GM10266 (cell line): ENCODE measurements around the gene DNAH12.

Experiments used
- DNase-seq: peaks from one replicate; pipeline ENCODE4 v3.0.0; 2012; ENCODE audit errors: extremely low spot score
- TF ChIP-seq, protein P1 (sequence below): IDR thresholded peaks from 2 replicates; pipeline ENCODE4 v1.5.1; 2012; ENCODE audit warnings: mild to moderate bottlenecking, low read depth; ENCODE audit not compliant: control insufficient read depth, insufficient read depth; ENCODE audit errors: missing control alignments

Gene DNAH12

DNA sequence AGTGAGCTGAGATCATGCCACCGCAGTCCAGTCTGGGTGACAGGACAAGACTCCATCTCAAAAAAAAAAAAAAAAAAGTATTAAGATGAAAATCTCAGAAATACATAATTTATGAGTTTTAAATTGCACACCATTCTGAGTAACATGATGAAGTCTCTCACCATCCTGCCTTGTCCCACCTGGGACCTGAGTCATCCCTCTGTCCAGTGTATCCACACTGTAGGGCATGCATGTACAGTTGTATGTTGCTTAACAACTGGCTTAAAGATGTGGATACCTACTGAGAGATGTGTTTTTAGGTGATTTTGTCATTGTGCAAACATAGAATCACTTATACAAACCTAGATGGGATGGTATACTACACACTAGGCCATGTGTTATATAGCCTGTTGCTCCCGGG is 268.8 kb downstream of the DNAH12 start:
- DNase-seq: no peak
- TF ChIP-seq, protein P1, sequence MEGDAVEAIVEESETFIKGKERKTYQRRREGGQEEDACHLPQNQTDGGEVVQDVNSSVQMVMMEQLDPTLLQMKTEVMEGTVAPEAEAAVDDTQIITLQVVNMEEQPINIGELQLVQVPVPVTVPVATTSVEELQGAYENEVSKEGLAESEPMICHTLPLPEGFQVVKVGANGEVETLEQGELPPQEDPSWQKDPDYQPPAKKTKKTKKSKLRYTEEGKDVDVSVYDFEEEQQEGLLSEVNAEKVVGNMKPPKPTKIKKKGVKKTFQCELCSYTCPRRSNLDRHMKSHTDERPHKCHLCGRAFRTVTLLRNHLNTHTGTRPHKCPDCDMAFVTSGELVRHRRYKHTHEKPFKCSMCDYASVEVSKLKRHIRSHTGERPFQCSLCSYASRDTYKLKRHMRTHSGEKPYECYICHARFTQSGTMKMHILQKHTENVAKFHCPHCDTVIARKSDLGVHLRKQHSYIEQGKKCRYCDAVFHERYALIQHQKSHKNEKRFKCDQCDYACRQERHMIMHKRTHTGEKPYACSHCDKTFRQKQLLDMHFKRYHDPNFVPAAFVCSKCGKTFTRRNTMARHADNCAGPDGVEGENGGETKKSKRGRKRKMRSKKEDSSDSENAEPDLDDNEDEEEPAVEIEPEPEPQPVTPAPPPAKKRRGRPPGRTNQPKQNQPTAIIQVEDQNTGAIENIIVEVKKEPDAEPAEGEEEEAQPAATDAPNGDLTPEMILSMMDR: no peak

DNA sequence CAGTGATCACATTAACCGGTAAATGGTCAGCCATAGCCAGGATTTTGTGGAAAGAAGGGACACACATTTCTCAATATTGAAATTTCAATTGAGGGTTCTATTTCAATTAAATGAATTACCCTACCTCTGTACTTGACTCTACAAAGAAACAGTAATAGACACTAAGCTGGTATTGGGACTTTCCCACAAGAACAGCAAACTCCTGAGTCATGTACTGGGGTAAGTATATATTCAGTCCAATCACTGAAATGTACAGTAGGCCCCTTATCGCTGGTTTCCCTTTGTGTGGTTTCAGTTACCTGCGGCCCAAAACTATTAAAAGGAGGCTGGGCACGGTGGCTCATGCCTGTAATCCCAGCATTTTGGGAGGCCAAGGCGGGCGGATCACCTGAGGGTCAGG is 269.3 kb downstream of the DNAH12 start:
- DNase-seq: no peak
- TF ChIP-seq, protein P1: no peak

DNA sequence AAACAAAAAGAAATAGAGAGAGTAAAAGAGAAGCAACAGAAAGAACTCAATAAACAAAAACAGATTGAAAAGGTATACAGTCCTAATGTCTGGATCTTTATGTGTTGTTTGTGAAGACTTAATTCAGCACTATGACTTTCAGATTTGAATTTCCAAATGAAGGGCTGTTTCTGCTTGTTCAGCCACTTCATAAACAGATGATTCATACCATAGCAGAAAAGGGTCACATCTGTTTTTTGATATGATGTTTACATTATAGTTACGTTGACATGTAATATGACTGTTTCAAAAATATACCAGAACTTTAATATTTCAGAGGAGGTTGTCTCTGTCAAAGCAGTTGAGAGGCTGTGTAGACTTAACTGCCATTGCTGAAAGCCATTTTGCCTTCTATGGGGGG is 275.7 kb downstream of the DNAH12 start:
- TF ChIP-seq, protein P1: no peak

DNA sequence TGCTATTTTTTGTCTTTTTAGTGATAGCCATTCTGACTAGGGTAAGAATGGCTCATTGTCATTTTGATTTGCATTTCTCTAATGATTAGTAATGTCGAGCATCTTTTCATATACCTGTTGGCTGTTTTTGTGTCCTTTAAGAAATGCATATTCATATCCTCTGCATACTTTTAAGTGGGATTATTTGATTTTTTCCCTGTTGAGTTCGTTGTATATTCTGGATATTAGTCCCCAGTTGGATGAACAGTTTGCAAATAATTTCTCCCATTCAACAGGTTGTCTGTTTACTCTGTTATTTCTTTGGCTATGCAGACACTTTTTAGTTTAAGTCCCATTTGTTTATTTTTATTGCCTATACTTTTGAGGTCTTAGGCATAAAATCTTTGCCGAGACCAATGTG is 282.2 kb downstream of the DNAH12 start:
- DNase-seq: no peak
- TF ChIP-seq, protein P1: no peak

More for the DNA sequence above, 275.7 kb downstream of the DNAH12 start:
- DNase-seq: no peak

DNA sequence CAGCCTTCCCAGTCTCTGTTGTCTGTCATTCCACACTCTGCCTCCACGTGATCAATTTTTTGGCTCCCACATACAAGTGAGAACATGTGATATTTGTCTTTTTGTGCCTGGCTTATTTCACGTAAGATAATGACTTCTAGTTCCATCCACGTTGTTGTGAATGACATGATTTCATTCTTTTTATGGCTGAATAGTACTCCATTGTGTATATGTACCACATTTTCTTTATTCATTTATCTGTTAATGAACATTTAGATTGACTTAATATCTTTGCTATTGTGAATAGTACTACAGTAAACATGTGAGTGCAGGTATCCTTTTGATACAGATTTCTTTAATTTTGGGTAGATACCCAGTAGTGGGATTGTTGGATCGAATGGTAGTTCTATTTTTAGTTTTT is 283.0 kb downstream of the DNAH12 start:
- TF ChIP-seq, protein P1: no peak
- DNase-seq: no peak

DNA sequence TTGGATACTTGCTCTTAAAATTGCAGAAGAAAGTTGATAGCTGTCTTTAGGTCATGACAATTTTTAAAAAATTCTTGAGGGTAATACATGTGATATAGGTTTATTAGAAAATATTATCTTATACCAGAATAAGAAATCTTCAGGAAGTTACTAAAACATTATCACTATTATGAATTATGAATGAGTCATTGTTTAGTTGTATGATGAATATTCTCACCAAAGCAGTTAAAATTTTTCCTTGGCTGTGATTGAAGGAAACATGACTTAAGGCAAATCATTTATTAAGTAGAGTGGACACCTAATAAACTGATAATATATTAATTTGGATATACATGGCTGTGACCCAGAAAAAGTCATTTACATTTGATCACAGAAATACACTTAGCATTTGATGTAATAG is 286.5 kb downstream of the DNAH12 start:
- DNase-seq: no peak
- TF ChIP-seq, protein P1: no peak

DNA sequence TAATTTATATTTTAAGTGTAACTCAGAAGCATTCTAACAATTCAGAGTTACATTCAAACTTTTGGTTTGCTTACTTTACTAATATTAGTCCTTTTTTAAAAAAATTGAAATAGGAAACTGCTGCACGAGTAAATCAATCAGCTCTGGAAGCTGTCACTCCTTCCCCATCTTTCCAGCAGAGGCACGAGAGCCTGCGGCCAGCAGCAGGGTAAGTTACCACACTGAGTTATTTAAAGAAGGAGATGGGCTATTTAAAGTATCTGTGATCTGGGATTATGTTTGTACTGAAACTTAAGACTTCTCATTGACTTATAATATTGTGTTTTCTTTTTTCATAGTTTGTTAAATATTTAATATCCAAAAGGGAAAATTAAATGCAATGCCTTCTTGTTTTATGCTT is 287.3 kb downstream of the DNAH12 start:
- TF ChIP-seq, protein P1: no peak
- no peak for DNase-seq

DNA sequence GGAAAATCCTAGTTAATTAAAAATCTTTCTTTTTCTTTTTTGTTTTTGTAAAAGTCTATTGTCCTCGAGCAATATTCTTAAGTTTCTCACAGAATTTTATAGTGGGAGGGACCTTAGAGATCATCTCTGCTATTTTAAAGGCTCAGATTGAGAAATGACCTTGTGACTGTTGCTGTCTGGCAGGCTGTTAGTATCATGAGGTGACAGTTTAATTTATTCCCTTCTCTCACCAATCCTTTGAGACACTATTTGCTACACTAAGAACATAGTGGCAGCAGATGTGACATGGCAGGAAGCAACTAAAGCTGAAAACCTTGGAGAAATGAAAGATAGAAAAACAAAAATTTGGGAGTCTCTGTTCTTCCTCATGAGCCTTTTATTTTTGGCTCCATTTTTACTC is 291.7 kb downstream of the DNAH12 start:
- TF ChIP-seq, protein P1: no peak
- no peak for DNase-seq
